ENCODE measurements around the gene ZNHIT3. TPM values are rescaled to one million over a fixed set of nuclear protein-coding genes. Genes with fewer than 3 reads are reported as not detected.

The ZNHIT3 gene
- polyA plus RNA-seq, 2 of the 4 experiments (the other 2 are of a cell fraction), result 117 to 166 TPM

- Histone ChIP-seq H3K4me2 (no peak overlapping the region), H3K4me1 (no peaks in the 10 kb centered on the region), H3K27ac (no peak overlapping the region), H3K4me3 (no peak overlapping the region), H3K9me3 (no peaks in the 10 kb centered on the region)
- no peak for ATAC-seq
- CTCF ChIA-PET, result interaction anchor here (0.9 to 1.6 kb wide), 3 partner anchors 10 to 26 kb away, joined by 4 to 7 read pairs (median 5); no protein-coding TSS in a partner anchor
- no peak for DNase-seq (ENCODE audit: low read depth in 1 of 2, low spot score in 1 of 2)
- TF ChIP-seq BHLHE40 (IDR thresholded peaks at IDR 0.05; ENCODE audit: low read depth, low read length) (no peak), KDM1A (IDR thresholded peaks at IDR 0.05; ENCODE audit: low read depth) (peak; percentile 64; the same call in 1 of the 2 replicates)
- POLR2A ChIA-PET, result interaction anchor here (0.6 kb wide), 1 partner anchor 21 kb away, joined by 6 read pairs; no protein-coding TSS in a partner anchor
- WGBS (ENCODE audit: missing lambda C conversion rate), result 84% methylated on average over 9 of the region's 9 CpGs
- no peak for FAIRE-seq
Observed at GRCh38 chr17:36509272-36509985, 22.9 kb downstream of the ZNHIT3 start.

DNA sequence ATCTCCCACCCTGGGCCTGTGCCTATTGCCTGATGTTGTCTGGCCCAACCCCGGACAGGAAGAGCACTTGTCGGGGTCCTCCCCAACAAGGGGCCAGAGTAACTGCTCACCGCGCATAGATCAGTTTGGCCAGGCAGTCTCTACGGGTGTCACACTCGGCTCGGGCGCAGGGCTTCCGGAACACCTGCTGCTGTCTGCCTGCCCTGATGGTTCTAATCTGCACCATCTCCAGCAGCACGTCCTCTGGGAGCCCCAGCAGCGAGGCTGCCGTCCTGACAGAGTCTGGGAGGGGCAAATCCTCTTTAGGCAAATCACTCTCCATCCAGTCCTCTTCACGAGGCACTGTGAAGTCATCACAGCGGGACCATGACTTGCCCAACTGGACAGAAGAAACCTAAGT lies 24.2 kb downstream of the ZNHIT3 start:
- CTCF ChIA-PET, result interaction anchor here (0.5 kb wide), 1 partner anchor 680 kb away, joined by 3 read pairs; no protein-coding TSS in a partner anchor
- no peak for TF ChIP-seq HDAC2 (IDR thresholded peaks at IDR 0.05)
- TF ChIP-seq, protein P1, sequence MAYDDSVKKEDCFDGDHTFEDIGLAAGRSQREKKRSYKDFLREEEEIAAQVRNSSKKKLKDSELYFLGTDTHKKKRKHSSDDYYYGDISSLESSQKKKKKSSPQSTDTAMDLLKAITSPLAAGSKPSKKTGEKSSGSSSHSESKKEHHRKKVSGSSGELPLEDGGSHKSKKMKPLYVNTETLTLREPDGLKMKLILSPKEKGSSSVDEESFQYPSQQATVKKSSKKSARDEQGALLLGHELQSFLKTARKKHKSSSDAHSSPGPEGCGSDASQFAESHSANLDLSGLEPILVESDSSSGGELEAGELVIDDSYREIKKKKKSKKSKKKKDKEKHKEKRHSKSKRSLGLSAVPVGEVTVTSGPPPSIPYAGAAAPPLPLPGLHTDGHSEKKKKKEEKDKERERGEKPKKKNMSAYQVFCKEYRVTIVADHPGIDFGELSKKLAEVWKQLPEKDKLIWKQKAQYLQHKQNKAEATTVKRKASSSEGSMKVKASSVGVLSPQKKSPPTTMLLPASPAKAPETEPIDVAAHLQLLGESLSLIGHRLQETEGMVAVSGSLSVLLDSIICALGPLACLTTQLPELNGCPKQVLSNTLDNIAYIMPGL (CRISPR knock-in tag; IDR thresholded peaks at IDR 0.05; ENCODE audit: borderline replicate concordance), result no peak
- TF ChIP-seq CTCF (IDR thresholded peaks at IDR 0.05), result no peak
- no peak for FAIRE-seq
- ATAC-seq, result no peak
- no peak overlapping the region for H3K4me2 ChIP-seq
- H3K4me3 ChIP-seq, result no peak overlapping the region
- 90% methylated on average over 14 of the region's 14 CpGs for WGBS (ENCODE audit: missing lambda C conversion rate)
- no peak for DNase-seq (ENCODE audit: low read depth in 1 of 2, low spot score in 1 of 2)
- POLR2A ChIA-PET, result no interaction called here
- H3K27ac ChIP-seq, result no peak overlapping the region
- H3K4me1 ChIP-seq, result no peaks in the 10 kb centered on the region
- H3K9me3 ChIP-seq, result no peaks in the 10 kb centered on the region

DNA sequence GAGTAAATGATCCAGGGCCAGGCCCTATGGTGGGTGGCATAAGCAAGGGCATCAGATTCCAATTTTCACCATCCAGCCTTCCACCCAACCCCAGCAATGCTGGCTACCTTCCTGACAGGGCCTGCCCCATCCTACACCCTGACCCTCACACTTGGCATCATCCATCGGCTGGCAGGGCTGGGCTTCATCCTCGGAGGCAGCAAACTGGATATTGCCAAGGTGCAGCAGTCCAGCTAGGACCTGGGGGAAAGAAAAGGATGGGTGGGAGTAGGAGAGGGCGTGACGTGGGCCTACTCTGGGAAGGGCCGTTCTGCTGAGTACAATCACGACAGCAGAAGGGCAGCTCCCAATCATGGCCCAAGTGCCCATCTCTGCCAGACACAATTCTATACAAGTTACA lies 24.7 kb downstream of the ZNHIT3 start:
- H3K9me3 ChIP-seq, result no peaks in the 10 kb centered on the region
- H3K4me3 ChIP-seq, result no peak overlapping the region
- no peak for FAIRE-seq
- no peak for DNase-seq (ENCODE audit: low read depth in 1 of 2, low spot score in 1 of 2)
- WGBS (ENCODE audit: missing lambda C conversion rate), result 91% methylated on average over 6 of the region's 6 CpGs
- no peak for TF ChIP-seq CBX2 (IDR thresholded peaks at IDR 0.05; ENCODE audit: borderline replicate concordance, low read depth)
- TF ChIP-seq REST (IDR thresholded peaks at IDR 0.05), result no peak
- TF ChIP-seq JUNB (IDR thresholded peaks at IDR 0.05), result no peak
- TF ChIP-seq RAD21 (conservative IDR thresholded peaks at IDR 0.05 in 1 of 2, IDR thresholded peaks at IDR 0.05 in 1 of 2), result no peak
- no peak for TF ChIP-seq RCOR1 (IDR thresholded peaks at IDR 0.05; ENCODE audit: low read depth, low read length)
- no peak for TF ChIP-seq EP300 (IDR thresholded peaks at IDR 0.05)
- no peak for TF ChIP-seq EHF (CRISPR knock-in tag; IDR thresholded peaks at IDR 0.05)
- no peak for TF ChIP-seq CBX8 (IDR thresholded peaks at IDR 0.05)
- no peak for TF ChIP-seq NFE2L2 (conservative IDR thresholded peaks at IDR 0.05; ENCODE audit: low read length)
- no peak for TF ChIP-seq HES2 (IDR thresholded peaks at IDR 0.05)
- no peak for TF ChIP-seq ESRRA (IDR thresholded peaks at IDR 0.05; ENCODE audit: borderline replicate concordance, low read length)
- no peak for TF ChIP-seq RNF2 (IDR thresholded peaks at IDR 0.05; ENCODE audit: borderline replicate concordance, low read depth)
- no peak for TF ChIP-seq HDAC2 (IDR thresholded peaks at IDR 0.05)
- TF ChIP-seq BCL3 (IDR thresholded peaks at IDR 0.05), result no peak
- TF ChIP-seq ZC3H11A (IDR thresholded peaks at IDR 0.05), result no peak
- TF ChIP-seq HOXB5 (CRISPR knock-in tag; IDR thresholded peaks at IDR 0.05), result no peak
- no peak for TF ChIP-seq PHF8 (IDR thresholded peaks at IDR 0.05; ENCODE audit: borderline replicate concordance, low read depth)
- no peak for TF ChIP-seq FOSL2 (IDR thresholded peaks at IDR 0.05)
- TF ChIP-seq FOSL2 (CRISPR knock-in tag; IDR thresholded peaks at IDR 0.05), result no peak
- ChIA-PET POLR2A (no interaction called here), CTCF (interaction anchor here (2.5 kb wide), 1 partner anchor 23 kb away, joined by 7 read pairs; the partner anchor contains the start of gene MYO19)
- ATAC-seq, result no peak
- no peaks in the 10 kb centered on the region for H3K4me1 ChIP-seq
- H3K4me2 ChIP-seq, result no peak overlapping the region
- H3K27ac ChIP-seq, result no peak overlapping the region
